ENCODE data around the gene ITIH3. TPM values are rescaled to one million over a fixed set of nuclear protein-coding genes. Genes with fewer than 3 reads are reported as not detected.

Gene ITIH3
- total RNA-seq, 1 experiment from 2014 or later = not detected

GRCh38 chr3:52784931-52785590, 9.5 kb upstream of the ITIH3 start:
- TF ChIP-seq CTCF (IDR thresholded peaks at IDR 0.05; ENCODE audit: unreplicated experiment) = no peak
- no peak overlapping the region for H3K4me3 Mint-ChIP-seq (ENCODE audit: unreplicated experiment)
- H3K27me3 Mint-ChIP-seq (ENCODE audit: insufficient read depth, unreplicated experiment) = peaks cover 36% of the 10 kb centered on the region
- H3K4me1 Mint-ChIP-seq (ENCODE audit: insufficient read depth, unreplicated experiment) = no peaks in the 10 kb centered on the region
- CTCF ChIA-PET = no interaction called here
- no peaks in the 10 kb centered on the region for H3K36me3 Mint-ChIP-seq (ENCODE audit: insufficient read depth, unreplicated experiment)
- DNase-seq (ENCODE audit: unreplicated experiment) = no peak
- intact Hi-C loops (cut with micrococcal nuclease) = no loop called here
- POLR2A ChIA-PET = interaction anchor here (0.9 kb wide), 1 partner anchor 14 kb away, joined by 3 read pairs; no protein-coding TSS in a partner anchor
- H3K9me3 Mint-ChIP-seq (ENCODE audit: unreplicated experiment) = no peaks in the 10 kb centered on the region
- BruUV-seq (replicated peaks) = no TSS peak
- H3K27ac Mint-ChIP-seq (ENCODE audit: low read depth, unreplicated experiment) = no peak overlapping the region

- intact Hi-C loops (cut with micrococcal nuclease) = no loop called here
- Mint-ChIP-seq H3K27ac (ENCODE audit: low read depth, unreplicated experiment) (no peak overlapping the region), H3K27me3 (ENCODE audit: insufficient read depth, unreplicated experiment) (peaks cover 26% of the 10 kb centered on the region), H3K4me3 (ENCODE audit: unreplicated experiment) (no peak overlapping the region), H3K36me3 (ENCODE audit: insufficient read depth, unreplicated experiment) (no peaks in the 10 kb centered on the region), H3K4me1 (ENCODE audit: insufficient read depth, unreplicated experiment) (no peaks in the 10 kb centered on the region), H3K9me3 (ENCODE audit: unreplicated experiment) (no peaks in the 10 kb centered on the region)
- POLR2A ChIA-PET = no interaction called here
- TF ChIP-seq CTCF (IDR thresholded peaks at IDR 0.05; ENCODE audit: unreplicated experiment) = no peak
- CTCF ChIA-PET = interaction anchor here (0.7 to 1.2 kb wide), 4 partner anchors 12 to 59 kb away, joined by 3 read pairs; no protein-coding TSS in a partner anchor
- BruUV-seq (replicated peaks) = no TSS peak
- DNase-seq (ENCODE audit: unreplicated experiment) = no peak
Measured at GRCh38 chr3:52786330-52787215, 8.0 kb upstream of the ITIH3 start.

- ChIA-PET POLR2A (no interaction called here), CTCF (interaction anchor here (0.7 to 1.2 kb wide), 3 partner anchors 11 to 58 kb away, joined by 3 read pairs; no protein-coding TSS in a partner anchor)
- Mint-ChIP-seq H3K27ac (ENCODE audit: low read depth, unreplicated experiment) (no peak overlapping the region), H3K27me3 (ENCODE audit: insufficient read depth, unreplicated experiment) (peaks cover 20% of the 10 kb centered on the region), H3K4me1 (ENCODE audit: insufficient read depth, unreplicated experiment) (no peaks in the 10 kb centered on the region), H3K4me3 (ENCODE audit: unreplicated experiment) (no peak overlapping the region), H3K36me3 (ENCODE audit: insufficient read depth, unreplicated experiment) (no peaks in the 10 kb centered on the region), H3K9me3 (ENCODE audit: unreplicated experiment) (no peaks in the 10 kb centered on the region)
- no TSS peak for BruUV-seq (replicated peaks)
- TF ChIP-seq CTCF (IDR thresholded peaks at IDR 0.05; ENCODE audit: unreplicated experiment) = no peak
- no peak for DNase-seq (ENCODE audit: unreplicated experiment)
- intact Hi-C loops (cut with micrococcal nuclease) = no loop called here
Measured at GRCh38 chr3:52787246-52787645, 7.3 kb upstream of the ITIH3 start.

Data from MCF 10A (cell line).